NCI-H748 treated with DMSO at 0.1 percent for 48 hours (cell line): ENCODE results near the gene CASP9.
"Not testable (repeated sequence)": the region's sequence is repeated elsewhere in the genome, so short reads cannot be mapped to it uniquely, and the experiment has no call there.

Experiments
- DNase-seq: peaks from one replicate; lab custom pipeline; 2025; lab: John Stamatoyannopoulos, UW

CASP9 gene

DNA sequence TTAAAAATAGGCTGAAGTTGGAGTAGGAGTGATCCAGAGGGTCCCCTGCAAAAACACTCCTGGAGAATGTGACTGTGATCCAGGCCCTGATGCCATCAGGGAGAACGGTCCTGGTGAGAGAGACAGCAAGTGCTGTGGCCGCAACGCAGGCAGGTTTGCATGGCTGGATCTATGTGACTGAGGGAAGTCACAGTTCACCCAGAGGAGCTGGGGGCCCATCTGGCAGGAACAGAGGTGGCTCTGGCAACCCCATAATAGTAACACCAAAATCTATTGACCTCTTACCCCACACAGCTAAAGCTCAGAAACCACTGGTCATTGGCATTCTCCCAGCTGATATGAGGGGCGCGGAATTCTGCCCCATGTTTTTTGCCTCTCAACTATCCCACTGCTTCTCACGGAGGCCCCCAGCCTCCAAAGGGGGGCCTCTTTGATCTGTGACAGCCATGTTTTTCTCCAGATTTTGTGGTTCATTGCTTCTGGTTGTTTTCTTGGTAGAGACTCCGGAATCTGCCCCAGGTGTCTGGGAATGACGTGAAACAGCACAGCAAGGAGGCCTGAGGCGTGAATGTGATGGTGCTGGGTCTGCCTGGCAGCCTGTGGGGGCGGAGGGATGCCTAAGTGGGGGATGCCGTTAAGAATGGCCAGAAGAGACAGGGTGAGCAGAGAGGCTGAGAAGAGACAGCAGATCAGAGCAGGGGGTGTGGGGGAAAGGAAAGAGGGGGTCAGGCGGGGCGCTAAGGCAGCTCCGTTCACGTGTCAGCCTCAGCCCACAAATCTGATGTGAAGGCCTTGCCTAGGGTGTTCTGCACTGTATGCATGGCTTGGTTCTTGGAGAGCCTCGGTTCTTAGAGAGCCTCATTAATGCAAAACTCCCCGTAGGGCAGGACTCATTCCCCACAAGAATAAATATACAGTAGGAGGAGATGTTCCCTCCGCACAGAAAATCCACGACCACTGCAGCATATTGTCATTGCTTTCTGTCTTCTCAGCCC, 23.5 kb downstream of the CASP9 start:
- no peak for DNase-seq

DNA sequence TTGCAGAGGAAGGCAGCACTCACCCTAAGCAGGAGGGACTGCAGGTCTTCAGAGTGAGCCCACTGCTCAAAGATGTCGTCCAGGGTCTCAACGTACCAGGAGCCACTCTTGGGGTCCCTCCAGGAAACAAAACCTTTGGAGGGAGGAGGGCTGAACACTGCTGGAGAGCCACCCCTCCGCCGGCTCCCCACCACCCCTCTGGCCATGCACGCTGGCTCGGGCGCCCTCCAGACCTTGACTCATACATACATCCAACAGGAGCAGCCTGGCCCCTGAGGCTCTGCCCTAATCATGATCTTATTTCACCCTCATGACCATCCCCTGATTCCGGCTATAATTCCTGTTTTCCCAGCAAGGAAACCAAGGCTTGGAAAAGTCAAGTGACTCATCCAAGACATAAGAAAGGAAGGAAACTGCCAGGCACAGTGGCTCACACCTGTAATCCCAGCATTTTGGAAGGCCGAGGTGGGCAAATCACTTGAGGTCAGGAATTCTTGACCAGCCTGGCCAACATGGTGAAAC, 30.1 kb downstream of the CASP9 start:
- DNase-seq = no peak

DNA sequence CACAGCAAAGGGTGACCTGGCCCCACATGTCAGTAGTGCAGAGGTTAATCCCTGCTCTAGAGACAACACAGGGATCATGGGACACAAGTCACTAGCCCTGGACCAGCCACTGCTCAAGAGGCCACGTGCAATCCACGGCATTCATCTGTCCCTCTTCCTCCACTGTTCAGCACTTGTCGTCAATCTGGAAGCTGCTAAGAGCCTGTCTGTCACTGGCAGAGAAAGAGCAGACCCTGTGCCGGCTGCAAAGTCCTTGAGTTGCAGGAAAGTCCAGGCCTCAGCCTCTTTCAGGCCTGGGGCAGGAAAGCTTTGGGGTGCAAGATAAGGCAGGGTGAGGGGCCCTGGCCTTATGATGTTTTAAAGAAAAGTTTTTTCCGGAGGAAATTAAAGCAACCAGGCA, 31.4 kb downstream of the CASP9 start:
- DNase-seq = no peak

DNA sequence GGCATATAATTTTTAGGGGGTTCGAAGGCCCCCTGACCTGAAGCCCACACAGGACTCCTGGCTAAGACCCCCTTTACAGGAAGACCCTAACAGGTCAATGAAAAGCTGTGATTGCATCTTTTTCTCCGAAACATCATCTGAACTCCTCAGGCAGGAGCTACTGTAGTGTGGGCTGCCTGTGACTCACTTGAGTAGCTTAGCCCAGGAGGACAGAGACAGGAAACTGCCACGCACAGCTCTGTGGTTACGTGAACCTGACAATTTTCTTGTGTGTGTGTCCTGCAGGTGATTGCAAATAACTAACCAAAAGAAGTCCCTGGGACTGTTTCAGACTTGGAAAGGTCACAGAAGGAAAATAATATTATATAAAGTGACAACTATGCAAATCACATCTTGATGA, 33.0 kb downstream of the CASP9 start:
- not testable (repeated sequence) for DNase-seq

DNA sequence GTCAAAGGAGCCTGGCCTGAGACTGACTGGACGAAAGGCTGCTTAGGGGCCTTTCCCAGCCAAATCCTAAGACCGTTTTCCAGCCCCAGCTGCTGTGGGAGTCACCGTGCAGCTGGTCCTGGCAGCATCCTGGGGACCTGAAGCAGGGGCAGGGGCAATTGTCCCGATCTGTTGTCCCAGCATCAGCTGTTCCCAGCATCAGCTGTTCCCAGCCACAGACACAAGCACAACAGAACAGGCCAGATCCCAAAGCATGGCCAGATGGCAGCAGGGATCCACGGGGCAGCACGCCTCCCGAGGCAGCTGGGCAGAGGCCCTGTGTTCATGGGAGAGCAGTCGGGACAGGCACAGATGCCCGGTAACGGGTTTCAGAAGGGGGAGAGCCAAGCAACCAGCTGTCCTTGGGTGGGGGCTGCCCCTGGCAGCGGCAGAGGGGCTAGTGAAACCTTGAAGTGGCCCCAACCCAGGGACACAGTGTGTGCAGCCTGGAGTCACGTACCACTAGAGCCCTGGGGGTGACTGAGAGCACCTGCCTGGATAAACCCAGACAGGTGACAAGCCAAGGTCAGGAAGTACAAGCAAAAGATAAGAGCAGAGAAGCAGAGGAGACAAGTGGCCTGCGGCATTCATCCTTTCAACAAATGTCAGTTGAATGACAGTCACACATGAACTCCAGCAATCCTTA, 34.8 kb downstream of the CASP9 start:
- no peak for DNase-seq

- no peak for DNase-seq
These were observed 35.6 kb downstream of the CASP9 start for GRCh38 chr1:15488371-15488770.

DNA sequence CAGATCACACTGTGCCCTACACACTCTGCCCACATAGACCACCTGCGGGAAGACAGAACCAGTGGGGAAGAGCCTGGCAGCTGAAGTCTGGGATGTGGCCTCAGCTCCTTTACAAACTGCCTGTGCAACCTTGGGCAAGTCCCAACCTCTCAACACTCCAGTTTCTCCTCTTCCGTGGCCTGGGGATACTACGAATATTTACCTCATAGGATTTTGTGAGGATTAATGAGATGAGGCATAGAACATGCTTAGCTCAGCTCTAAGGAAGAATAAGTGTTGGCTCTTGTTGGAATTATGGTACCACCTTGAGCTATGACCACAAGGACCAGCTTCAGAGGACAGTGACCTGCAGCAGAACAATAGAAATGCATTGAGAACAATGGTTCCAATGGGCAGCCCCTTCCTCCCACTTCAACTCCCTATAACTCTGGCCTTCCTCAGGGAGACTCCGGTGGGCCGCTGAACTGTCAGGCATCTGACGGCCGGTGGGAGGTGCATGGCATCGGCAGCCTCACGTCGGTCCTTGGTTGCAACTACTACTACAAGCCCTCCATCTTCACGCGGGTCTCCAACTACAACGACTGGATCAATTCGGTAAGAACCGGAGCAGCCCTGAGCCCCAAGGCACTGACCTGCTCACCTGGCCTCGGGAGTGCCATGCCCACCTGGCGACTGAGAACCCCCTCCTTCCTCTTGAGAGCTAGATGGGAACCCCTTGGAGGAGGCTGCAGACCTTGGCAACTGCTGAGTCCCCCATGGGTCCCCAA, 37.0 kb downstream of the CASP9 start:
- not testable (repeated sequence) for DNase-seq

- no peak for DNase-seq
These were observed 38.4 kb downstream of the CASP9 start for GRCh38 chr1:15485636-15486035.

GRCh38 chr1:15484443-15484842, 39.6 kb downstream of the CASP9 start:
- not testable (repeated sequence) for DNase-seq

DNA sequence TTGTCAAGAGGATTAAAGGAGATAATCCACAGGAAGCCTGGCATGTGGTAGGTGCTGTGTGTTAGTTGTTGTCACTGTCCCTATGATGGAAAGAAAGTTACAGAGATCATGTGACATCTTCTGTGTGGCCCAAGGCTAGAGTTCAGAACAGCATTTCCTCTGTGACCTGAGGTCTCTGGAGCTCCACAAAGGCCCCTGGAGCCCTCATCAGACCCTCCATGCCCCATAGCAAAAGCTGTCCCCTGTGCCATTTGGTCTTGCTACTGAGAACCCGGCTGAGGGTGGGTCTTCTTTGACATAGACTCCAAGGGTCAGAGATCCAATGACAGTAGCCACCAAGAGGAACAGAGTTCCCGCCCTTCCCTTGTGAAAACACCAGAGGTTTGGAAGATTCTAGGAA, 40.0 kb downstream of the CASP9 start:
- no peak for DNase-seq

DNA sequence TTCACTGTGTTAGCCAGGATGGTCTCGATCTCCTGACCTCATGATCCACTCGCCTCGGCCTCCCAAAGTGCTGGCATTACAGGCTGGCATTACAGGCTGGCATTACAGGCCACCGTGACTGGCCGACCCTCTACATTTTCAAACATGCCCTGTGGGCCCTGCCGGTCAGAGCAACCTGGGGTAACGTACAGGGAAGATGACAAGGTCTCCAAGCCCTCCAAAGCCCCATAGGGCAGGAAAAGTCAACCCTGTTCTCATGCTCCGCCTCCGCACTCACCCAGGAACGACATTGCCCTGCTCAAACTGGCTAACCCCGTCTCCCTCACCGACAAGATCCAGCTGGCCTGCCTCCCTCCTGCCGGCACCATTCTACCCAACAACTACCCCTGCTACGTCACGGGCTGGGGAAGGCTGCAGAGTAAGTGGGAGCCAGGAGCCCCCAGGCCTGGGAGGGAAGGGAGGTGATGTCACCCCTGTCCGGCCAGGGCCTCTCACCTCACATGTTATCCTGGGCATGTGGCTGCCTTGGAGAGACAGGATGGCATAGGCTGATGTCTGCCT, 41.0 kb downstream of the CASP9 start:
- DNase-seq = not testable (repeated sequence)

- not testable (repeated sequence) for DNase-seq
These were observed 41.6 kb downstream of the CASP9 start for GRCh38 chr1:15482455-15482854.

GRCh38 chr1:15479654-15480347, 44.2 kb downstream of the CASP9 start:
- DNase-seq = no peak

DNA sequence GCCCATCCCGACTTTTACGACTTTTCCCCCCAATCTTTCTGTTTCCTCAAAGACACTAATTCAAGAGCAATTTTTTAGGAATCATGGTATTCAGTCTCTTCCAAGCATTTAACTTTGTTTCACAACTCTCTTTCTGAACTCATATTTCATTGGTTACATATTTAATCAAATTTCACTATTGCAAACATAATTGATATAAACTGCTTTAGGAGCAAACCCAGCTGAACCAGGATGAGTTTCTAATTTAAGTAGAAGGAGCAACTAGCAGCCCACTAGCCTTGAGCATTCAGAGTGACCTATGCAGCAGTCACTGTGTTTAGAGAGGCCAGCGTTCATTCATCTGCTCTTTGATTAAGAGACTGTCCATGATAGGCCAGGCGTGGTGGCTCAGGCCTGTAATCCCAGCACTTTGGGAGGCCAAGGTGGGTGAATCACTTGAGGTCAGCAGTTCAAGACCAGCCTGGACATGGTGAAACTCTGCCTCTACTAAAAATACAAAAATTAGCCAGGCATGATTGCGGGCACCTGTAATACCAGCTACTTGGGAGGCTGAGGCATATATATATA, 46.3 kb downstream of the CASP9 start:
- no peak for DNase-seq

- DNase-seq = no peak
These were observed 47.1 kb downstream of the CASP9 start for GRCh38 chr1:15476927-15477326.

DNA sequence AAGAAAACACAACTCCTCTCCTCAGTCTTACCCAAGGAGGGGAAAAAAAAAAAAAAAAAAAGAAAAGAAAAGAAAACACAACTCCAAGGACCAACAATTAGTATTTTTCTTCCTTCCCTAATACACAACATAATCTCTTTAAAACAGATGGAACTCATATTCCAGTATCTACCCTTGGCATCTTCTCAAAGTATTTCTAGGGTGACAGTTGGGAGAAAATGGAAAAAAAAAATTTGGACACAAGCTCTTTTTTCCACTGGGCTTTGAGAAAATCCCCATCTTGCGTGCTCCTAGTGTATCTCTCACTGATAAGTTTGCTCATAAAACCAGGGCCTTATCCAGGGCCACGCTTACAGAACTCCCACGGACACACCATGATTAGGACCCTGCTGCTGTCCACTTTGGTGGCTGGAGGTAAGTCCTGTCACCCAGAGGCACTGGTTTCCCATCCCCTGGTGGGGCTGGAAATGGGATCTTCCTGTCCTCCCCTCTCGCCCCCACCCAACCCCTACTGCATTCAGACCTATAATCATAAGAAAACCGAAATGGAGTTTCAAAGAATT, 48.2 kb downstream of the CASP9 start, which contains the start of gene CELA2B:
TSS of gene CELA2B (plus strand) at position 353 of the 563 bp plus-strand sequence. CDS start at position 375, 22 bp downstream.
- no peak for DNase-seq

DNA sequence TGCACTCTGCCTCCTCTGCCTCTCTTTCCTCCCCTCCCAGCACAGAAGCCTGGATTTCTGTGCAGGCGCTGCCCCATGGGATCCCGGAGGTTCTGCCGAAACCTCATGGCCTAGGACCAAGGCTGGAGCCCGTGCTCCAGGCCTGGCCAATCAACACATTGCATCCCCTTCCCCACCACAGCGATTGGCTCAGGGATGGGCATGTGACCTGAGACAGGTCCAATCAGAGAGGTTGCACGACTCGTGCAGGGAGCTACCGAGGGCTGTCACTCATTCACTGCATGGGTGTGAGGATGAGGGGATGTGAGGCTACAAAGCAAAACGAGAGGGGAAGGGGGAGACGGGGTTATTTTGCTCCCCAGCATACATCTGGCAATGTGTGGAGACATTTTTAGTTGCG, 51.4 kb downstream of the CASP9 start:
- no peak for DNase-seq

DNA sequence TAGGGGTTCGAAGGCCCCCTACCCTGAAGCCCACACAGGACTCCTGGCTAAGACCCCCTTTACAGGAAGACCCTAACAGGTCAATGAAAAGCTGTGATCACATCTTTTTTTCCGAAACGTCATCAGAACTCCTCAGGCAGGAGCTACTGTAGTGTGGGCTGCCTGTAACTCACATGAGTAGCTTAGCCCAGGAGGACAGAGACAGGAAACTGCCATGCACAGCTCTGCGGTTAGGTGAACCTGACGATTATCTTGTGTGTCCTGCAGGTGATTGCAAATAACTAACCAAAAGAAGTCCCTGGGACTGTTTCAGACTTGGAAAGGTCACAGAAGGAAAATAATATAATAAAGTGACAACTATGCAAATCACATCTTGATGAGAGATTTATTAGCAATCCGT, 52.3 kb downstream of the CASP9 start:
- DNase-seq = not testable (repeated sequence)

DNA sequence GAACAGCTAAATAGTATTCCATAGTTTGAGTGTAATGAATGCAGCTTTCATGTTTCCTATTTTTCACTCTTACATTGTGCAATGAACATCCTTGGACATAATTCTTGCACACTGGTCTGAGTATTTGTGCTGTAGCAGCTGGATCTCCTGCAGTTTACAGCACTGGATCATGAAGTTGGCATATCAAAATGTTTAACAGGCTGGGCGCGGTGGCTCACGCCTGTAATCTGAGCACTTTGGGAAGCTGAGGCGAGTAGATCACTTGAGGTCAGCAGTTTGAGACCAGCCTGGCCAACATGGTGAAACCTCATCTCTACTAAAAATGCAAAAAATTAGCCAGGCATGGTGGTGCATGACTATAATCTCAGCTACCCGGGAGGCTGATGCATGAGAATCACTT, 52.9 kb downstream of the CASP9 start:
- not testable (repeated sequence) for DNase-seq

- DNase-seq = not testable (repeated sequence)
These were observed 54.1 kb downstream of the CASP9 start for GRCh38 chr1:15469821-15470448.
